ENCODE measurements around the gene ZFPM1.

- TF ChIP-seq REST (IDR thresholded peaks at IDR 0.05; ENCODE audit: insufficient replicate concordance, low read depth) (no peak), CTCF (IDR thresholded peaks at IDR 0.05; ENCODE audit: insufficient read depth, low read length) (no peak)
Measured at GRCh38 chr16:88424587-88425235, 28.4 kb upstream of the ZFPM1 start.

Data from HL-60 (cell line).